WTC11 (cell line): ENCODE measurements around the gene HMCN1. TPM values are rescaled to one million over a fixed set of nuclear protein-coding genes. Genes with fewer than 3 reads are reported as not detected.

Source experiments
- ATAC-seq: fragments of 200-7000 bp; cut with Tn5 transposase; 2 replicates; pipeline ENCODE4 v1.10.0; 2021; ENCODE audit warnings: mild to moderate bottlenecking, moderate library complexity
- CTCF ChIA-PET: fragments of 300-600 bp; sonication (Branson Sonifier 250); formaldehyde crosslinking; loops from one replicate; lab custom pipeline; 2021; ENCODE audit warnings: antibody characterized with exemption; lab: Charles Lee
- POLR2A ChIA-PET: fragments of 350-600 bp; sonication (Branson Sonifier 250); formaldehyde crosslinking; loops from one replicate; lab custom pipeline; 2021; ENCODE audit warnings: antibody characterized with exemption; lab: Charles Lee
- DNase-seq: peaks from one replicate; pipeline ENCODE4 v3.0.0; 2021; ENCODE audit warnings: low spot score
- H3K27ac Mint-ChIP-seq: 2 replicates; pipeline ENCODE4 v1.8.0; 2021; ENCODE audit warnings: mixed read lengths
- H3K27me3 Mint-ChIP-seq: 2 replicates; pipeline ENCODE4 v1.8.0; 2021; ENCODE audit warnings: low read depth, mild to moderate bottlenecking, moderate library complexity, mixed read lengths
- H3K36me3 Mint-ChIP-seq: 2 replicates; pipeline ENCODE4 v1.8.0; 2021; ENCODE audit warnings: mixed read lengths
- H3K4me1 Mint-ChIP-seq: 2 replicates; pipeline ENCODE4 v1.8.0; 2022; ENCODE audit warnings: mixed read lengths
- H3K4me3 Mint-ChIP-seq: 2 replicates; pipeline ENCODE4 v1.8.0; 2021; ENCODE audit warnings: mild to moderate bottlenecking, moderate library complexity, mixed read lengths
- H3K9me3 Mint-ChIP-seq: 2 replicates; pipeline ENCODE4 v1.8.0; 2021; ENCODE audit warnings: mixed read lengths
- CBFB ChIP-seq: sonication (generic); formaldehyde crosslinking; IDR thresholded peaks from 2 replicates; pipeline ENCODE4 v1.8.1; 2022; ENCODE audit warnings: mild to moderate bottlenecking, low read depth, missing genetic modification reagents
- ELF4 ChIP-seq: sonication (generic); formaldehyde crosslinking; IDR thresholded peaks from 2 replicates; pipeline ENCODE4 v1.8.1; 2022; ENCODE audit warnings: low read depth, mild to moderate bottlenecking, moderate library complexity, missing genetic modification reagents
- IRF1 ChIP-seq: sonication (generic); formaldehyde crosslinking; IDR thresholded peaks from 2 replicates; pipeline ENCODE4 v1.8.0; 2023; ENCODE audit warnings: missing genetic modification reagents
- JAZF1 ChIP-seq: fragments of 250-450 bp; sonication (Bioruptor Pico); IDR thresholded peaks from 2 replicates; pipeline ENCODE4 v1.9.0; 2021; ENCODE audit warnings: moderate library complexity, mild to moderate bottlenecking, inconsistent platforms
- MLX ChIP-seq: sonication (generic); formaldehyde crosslinking; IDR thresholded peaks from 2 replicates; pipeline ENCODE4 v1.8.1; 2023; ENCODE audit warnings: mild to moderate bottlenecking, missing genetic modification reagents, moderate library complexity
- SMAD3 ChIP-seq: sonication (generic); formaldehyde crosslinking; IDR thresholded peaks from 2 replicates; pipeline ENCODE4 v1.8.0; 2022; ENCODE audit warnings: missing genetic modification reagents, mild to moderate bottlenecking, borderline replicate concordance
- ZNF532 ChIP-seq: fragments of 250-450 bp; sonication (Bioruptor Pico); IDR thresholded peaks from 2 replicates; pipeline ENCODE4 v1.9.0; 2021; ENCODE audit warnings: mild to moderate bottlenecking, borderline replicate concordance
- total RNA-seq: library from RNA; stranded (reverse); gene quantifications from 3 replicates; pipeline ENCODE4 v1.2.3, GENCODE V29; 2021
- TF ChIP-seq, protein P1 (sequence below): sonication (generic); formaldehyde crosslinking; IDR thresholded peaks from 2 replicates; pipeline ENCODE4 v1.8.0; 2022; ENCODE audit warnings: missing genetic modification reagents
- TF ChIP-seq, protein P2 (sequence below): fragments of 250-450 bp; sonication (Bioruptor Pico); conservative IDR thresholded peaks from 2 replicates; pipeline ENCODE4 v1.9.0; 2021; ENCODE audit warnings: mild to moderate bottlenecking
- TF ChIP-seq, protein P3 (sequence below): sonication (generic); formaldehyde crosslinking; IDR thresholded peaks from 2 replicates; pipeline ENCODE4 v1.8.1; 2022; ENCODE audit warnings: low read depth, mild to moderate bottlenecking, moderate library complexity, missing genetic modification reagents, borderline replicate concordance

Gene HMCN1
- total RNA-seq, 1 experiment from 2014 or later: 5.6 TPM

DNA sequence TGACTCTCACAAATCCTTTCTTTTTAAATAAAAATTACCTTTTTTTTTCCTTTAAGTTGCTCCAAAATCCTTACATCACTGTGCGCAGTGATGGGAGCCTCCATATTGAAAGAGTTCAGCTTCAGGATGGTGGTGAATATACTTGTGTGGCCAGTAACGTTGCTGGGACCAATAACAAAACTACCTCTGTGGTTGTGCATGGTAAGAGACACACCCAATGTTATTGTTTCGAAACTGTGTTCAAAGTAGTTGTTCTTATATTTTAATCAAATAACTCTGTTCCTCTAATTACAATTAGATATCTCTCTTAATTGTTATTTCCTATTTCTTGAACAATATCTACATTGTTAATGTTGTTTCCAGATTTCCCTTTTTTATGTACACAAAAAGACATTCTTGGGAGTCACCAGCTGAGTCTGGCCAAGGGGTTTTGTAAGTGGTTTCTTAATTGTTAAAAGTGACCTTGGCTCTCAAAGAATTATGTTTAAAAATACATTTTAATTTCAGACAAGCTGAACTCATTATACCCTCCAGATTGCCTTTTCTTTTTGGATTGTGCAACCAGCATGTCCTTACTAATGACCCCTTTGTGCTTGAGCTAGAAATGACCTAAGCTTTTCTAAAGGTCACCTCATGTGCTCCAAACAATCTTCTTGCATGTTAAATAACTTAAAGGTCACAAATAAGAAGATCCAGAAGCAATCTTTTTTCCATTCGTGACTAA is 250.1 kb downstream of the HMCN1 start:
- DNase-seq (no peak), ATAC-seq (no peak)
- H3K4me1 Mint-ChIP-seq: 0 out of 2 replicates have a peak, but pooled peaks cover 6% of the 10 kb centered on the region
- no peaks in the 10 kb centered on the region for H3K36me3 Mint-ChIP-seq
- ChIA-PET POLR2A (no interaction called here), CTCF (no interaction called here)
- H3K27me3 Mint-ChIP-seq: no peaks in the 10 kb centered on the region
- H3K27ac Mint-ChIP-seq: no peak overlapping the region
- no peak overlapping the region for H3K4me3 Mint-ChIP-seq
- TF ChIP-seq, protein P1, sequence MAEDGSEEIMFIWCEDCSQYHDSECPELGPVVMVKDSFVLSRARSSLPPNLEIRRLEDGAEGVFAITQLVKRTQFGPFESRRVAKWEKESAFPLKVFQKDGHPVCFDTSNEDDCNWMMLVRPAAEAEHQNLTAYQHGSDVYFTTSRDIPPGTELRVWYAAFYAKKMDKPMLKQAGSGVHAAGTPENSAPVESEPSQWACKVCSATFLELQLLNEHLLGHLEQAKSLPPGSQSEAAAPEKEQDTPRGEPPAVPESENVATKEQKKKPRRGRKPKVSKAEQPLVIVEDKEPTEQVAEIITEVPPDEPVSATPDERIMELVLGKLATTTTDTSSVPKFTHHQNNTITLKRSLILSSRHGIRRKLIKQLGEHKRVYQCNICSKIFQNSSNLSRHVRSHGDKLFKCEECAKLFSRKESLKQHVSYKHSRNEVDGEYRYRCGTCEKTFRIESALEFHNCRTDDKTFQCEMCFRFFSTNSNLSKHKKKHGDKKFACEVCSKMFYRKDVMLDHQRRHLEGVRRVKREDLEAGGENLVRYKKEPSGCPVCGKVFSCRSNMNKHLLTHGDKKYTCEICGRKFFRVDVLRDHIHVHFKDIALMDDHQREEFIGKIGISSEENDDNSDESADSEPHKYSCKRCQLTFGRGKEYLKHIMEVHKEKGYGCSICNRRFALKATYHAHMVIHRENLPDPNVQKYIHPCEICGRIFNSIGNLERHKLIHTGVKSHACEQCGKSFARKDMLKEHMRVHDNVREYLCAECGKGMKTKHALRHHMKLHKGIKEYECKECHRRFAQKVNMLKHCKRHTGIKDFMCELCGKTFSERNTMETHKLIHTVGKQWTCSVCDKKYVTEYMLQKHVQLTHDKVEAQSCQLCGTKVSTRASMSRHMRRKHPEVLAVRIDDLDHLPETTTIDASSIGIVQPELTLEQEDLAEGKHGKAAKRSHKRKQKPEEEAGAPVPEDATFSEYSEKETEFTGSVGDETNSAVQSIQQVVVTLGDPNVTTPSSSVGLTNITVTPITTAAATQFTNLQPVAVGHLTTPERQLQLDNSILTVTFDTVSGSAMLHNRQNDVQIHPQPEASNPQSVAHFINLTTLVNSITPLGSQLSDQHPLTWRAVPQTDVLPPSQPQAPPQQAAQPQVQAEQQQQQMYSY: no peak
- no peak for TF ChIP-seq ELF4
- no peak for TF ChIP-seq JAZF1 (CRISPR knock-in tag)
- TF ChIP-seq, protein P2, sequence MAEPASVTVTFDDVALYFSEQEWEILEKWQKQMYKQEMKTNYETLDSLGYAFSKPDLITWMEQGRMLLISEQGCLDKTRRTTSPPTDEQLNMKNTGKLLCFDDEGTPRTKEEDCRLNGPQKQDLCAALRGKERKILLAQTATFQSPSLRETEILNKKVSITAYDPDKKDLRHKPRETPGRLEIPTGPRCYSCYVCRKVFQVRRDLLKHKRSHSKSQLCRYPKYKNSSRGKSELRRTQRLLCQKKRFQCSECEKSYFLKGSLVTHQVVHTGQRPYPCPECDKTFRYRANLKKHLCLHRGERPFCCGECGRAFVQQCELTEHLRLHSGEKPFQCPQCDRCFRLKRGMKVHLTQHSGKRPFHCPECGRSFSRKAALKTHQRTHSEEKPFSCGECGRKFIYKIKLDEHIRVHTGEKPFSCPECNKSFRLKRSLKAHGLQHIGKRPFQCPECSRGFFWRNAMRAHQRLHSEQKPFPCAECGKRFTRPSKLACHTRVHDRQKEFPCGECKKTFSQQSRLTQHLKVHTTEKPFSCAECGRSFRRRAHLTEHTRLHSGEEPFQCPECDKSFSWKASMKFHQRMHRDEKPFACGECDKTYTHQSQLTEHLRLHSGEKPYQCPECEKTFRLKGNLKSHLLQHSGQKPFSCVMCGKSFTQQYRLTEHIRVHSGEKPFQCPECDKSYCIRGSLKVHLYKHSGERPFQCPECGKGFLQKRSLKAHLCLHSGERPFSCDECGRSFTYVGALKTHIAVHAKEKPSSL (CRISPR knock-in tag): no peak
- TF ChIP-seq, protein P3, sequence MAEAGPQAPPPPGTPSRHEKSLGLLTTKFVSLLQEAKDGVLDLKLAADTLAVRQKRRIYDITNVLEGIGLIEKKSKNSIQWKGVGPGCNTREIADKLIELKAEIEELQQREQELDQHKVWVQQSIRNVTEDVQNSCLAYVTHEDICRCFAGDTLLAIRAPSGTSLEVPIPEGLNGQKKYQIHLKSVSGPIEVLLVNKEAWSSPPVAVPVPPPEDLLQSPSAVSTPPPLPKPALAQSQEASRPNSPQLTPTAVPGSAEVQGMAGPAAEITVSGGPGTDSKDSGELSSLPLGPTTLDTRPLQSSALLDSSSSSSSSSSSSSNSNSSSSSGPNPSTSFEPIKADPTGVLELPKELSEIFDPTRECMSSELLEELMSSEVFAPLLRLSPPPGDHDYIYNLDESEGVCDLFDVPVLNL (CRISPR knock-in tag): no peak
- no peak for TF ChIP-seq IRF1 (CRISPR knock-in tag)
- no peak for TF ChIP-seq CBFB (CRISPR knock-in tag)
- no peak for TF ChIP-seq ZNF532
- TF ChIP-seq SMAD3: no peak
- TF ChIP-seq MLX: no peak
- no peaks in the 10 kb centered on the region for H3K9me3 Mint-ChIP-seq
